HG03457 (cell line): ENCODE results near the gene KRT13.
"Not testable (repeated sequence)": the region's sequence is repeated elsewhere in the genome, so short reads cannot be mapped to it uniquely, and the experiment has no call there.

Source experiments
- ATAC-seq: cut with Tn5 transposase; IDR thresholded peaks from one replicate; pipeline ENCODE4 v1.9.1; 2021; ENCODE audit warnings: moderate number of reproducible peaks; ENCODE audit not compliant: unreplicated experiment

KRT13 gene

GRCh38 chr17:41505007-41505808 lies at the start of gene KRT13:
Gene KRT13 (minus strand): TSS chr17:41505612. CDS start chr17:41505550, 62 bp downstream.
- no peak for ATAC-seq

GRCh38 chr17:41553987-41554680 lies 48.7 kb upstream of the KRT13 start:
- ATAC-seq = no peak

GRCh38 chr17:41553176-41553575 lies 47.8 kb upstream of the KRT13 start:
- no peak for ATAC-seq

GRCh38 chr17:41552455-41552854 lies 47.0 kb upstream of the KRT13 start:
- ATAC-seq = no peak

GRCh38 chr17:41551365-41551764 lies 46.0 kb upstream of the KRT13 start:
- no peak for ATAC-seq

- ATAC-seq = no peak
These were observed 44.2 kb upstream of the KRT13 start for GRCh38 chr17:41549596-41550039.

GRCh38 chr17:41548844-41549595 lies 43.6 kb upstream of the KRT13 start:
- no peak for ATAC-seq

- ATAC-seq = no peak
These were observed 42.8 kb upstream of the KRT13 start for GRCh38 chr17:41547921-41548843.

- no peak for ATAC-seq
These were observed 42.0 kb upstream of the KRT13 start for GRCh38 chr17:41547378-41547841.

GRCh38 chr17:41546819-41547218 lies 41.4 kb upstream of the KRT13 start:
- no peak for ATAC-seq

GRCh38 chr17:41545829-41546410 lies 40.5 kb upstream of the KRT13 start:
- no peak for ATAC-seq

- ATAC-seq = no peak
These were observed 39.5 kb upstream of the KRT13 start for GRCh38 chr17:41544935-41545334.

GRCh38 chr17:41544491-41544892 lies 39.1 kb upstream of the KRT13 start:
- ATAC-seq = no peak

GRCh38 chr17:41542786-41543185 lies 37.4 kb upstream of the KRT13 start:
- ATAC-seq = not testable (repeated sequence)

- no peak for ATAC-seq
These were observed 36.9 kb upstream of the KRT13 start for GRCh38 chr17:41542357-41542756.

GRCh38 chr17:41540921-41541625 lies 35.7 kb upstream of the KRT13 start:
- no peak for ATAC-seq

GRCh38 chr17:41539979-41540701 lies 34.7 kb upstream of the KRT13 start:
- ATAC-seq = no peak

GRCh38 chr17:41539071-41539492 lies 33.7 kb upstream of the KRT13 start:
- ATAC-seq = no peak

GRCh38 chr17:41538565-41538991 lies 33.2 kb upstream of the KRT13 start:
- ATAC-seq = no peak
